ENCODE measurements around the gene PLCL1. TPM values are rescaled to one million over a fixed set of nuclear protein-coding genes. Genes with fewer than 3 reads are reported as not detected.
A peak's percentile ranks its signal among the peaks of the same experiment; 100 is the strongest.

Gene PLCL1
- total and polyA plus RNA-seq, 2 donors (not counting 3 experiments of a cell fraction or from before 2014, with no cell fraction given), result 0.79 to 3.4 TPM

DNA sequence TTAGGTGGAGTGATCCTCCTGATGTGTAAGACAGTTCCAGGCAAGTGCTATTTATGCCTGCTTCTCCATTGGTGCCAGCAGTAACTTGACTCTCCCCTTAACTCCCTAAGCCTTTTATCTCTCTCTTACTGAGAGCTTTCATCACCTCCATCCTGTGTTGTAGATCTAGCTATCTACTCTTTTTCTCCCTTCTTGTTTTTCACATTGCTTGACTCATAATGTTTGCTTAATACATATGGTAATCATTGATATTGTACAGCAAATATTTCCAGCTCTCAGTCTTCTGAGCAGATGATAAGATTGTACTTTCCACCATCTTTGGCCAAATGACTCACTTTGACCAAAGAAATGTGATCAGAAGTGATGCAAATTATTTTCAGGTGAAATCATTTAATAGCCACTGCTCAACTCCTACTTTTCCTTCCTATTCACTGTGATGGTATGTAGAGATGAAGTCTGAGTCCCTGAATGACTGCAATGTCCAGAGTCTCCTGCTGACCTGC, 165.0 kb downstream of the PLCL1 start:
- Histone ChIP-seq H3K9me3 (replicated peaks; ENCODE audit: control insufficient read depth, insufficient read depth, low read length) (no peaks in the 10 kb centered on the region), H3K4me1 (ENCODE audit: control insufficient read depth, extremely low read depth, insufficient read depth, low read length) (peaks cover 9% of the 10 kb centered on the region), H2AFZ (ENCODE audit: low read depth, low read length) (no peak overlapping the region), H3K36me3 (ENCODE audit: control insufficient read depth in 2 of 2, extremely low read depth in 1 of 2, insufficient read depth in 2 of 2, low read length in 2 of 2) (no peaks in the 10 kb centered on the region), H3K9me1 (replicated peaks; ENCODE audit: control insufficient read depth, extremely low read depth, insufficient read depth, low read length) (no peaks in the 10 kb centered on the region), H3K4me3 (replicated peaks in 1 of 3; ENCODE audit: insufficient read depth in 1 of 3, low read depth in 1 of 3, low read length in 3 of 3) (no peak overlapping the region), H3K4me2 (ENCODE audit: insufficient read depth, low read length) (no peak overlapping the region), H4K20me1 (replicated peaks; ENCODE audit: control insufficient read depth, extremely low read depth, insufficient read depth, low read length) (no peaks in the 10 kb centered on the region), H3K27ac (ENCODE audit: insufficient read depth, low read depth, low read length) (no peak overlapping the region), H3K79me2 (ENCODE audit: control insufficient read depth, insufficient read depth, low read length) (no peaks in the 10 kb centered on the region), H3K27me3 (ENCODE audit: control insufficient read depth in 2 of 2, insufficient read depth in 2 of 2, low read length in 2 of 2) (no peaks in the 10 kb centered on the region), H3K9ac (replicated peaks; ENCODE audit: extremely low read depth, insufficient read depth, low read length) (no peak overlapping the region)
- DNase-seq (ENCODE audit: low read depth, low spot score), result peak; percentile 71
- no TSS peak for BruUV-seq (replicated peaks)
- ChIA-PET CTCF (no interaction called here), POLR2A (no interaction called here)
- FAIRE-seq, result no peak
- intact Hi-C loops (cut with micrococcal nuclease), result no loop called here
- no peak for TF ChIP-seq POLR2A (IDR thresholded peaks at IDR 0.05; ENCODE audit: low read depth, low read length)
- TF ChIP-seq JUN (IDR thresholded peaks at IDR 0.05; ENCODE audit: borderline replicate concordance, insufficient read depth, insufficient read length, low read depth), result peak; percentile 15
- TF ChIP-seq GATA2 (IDR thresholded peaks at IDR 0.05; ENCODE audit: insufficient read depth, insufficient read length, low read depth, low read length), result peak; percentile 74
- TF ChIP-seq, protein P1, sequence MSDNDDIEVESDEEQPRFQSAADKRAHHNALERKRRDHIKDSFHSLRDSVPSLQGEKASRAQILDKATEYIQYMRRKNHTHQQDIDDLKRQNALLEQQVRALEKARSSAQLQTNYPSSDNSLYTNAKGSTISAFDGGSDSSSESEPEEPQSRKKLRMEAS (IDR thresholded peaks at IDR 0.05; ENCODE audit: insufficient read depth, insufficient read length), result no peak
- no peak for TF ChIP-seq EZH2 (IDR thresholded peaks at IDR 0.05; ENCODE audit: borderline replicate concordance, low read depth, low read length, severe bottlenecking)
- TF ChIP-seq FOS (IDR thresholded peaks at IDR 0.05; ENCODE audit: borderline replicate concordance, insufficient read depth, low read length), result peak; percentile 37
- no peak for TF ChIP-seq POLR2AphosphoS5 (IDR thresholded peaks at IDR 0.05; ENCODE audit: insufficient read depth, low read depth, low read length)
- TF ChIP-seq MYC (IDR thresholded peaks at IDR 0.05; ENCODE audit: low read depth, low read length), result no peak
- TF ChIP-seq, protein P2, sequence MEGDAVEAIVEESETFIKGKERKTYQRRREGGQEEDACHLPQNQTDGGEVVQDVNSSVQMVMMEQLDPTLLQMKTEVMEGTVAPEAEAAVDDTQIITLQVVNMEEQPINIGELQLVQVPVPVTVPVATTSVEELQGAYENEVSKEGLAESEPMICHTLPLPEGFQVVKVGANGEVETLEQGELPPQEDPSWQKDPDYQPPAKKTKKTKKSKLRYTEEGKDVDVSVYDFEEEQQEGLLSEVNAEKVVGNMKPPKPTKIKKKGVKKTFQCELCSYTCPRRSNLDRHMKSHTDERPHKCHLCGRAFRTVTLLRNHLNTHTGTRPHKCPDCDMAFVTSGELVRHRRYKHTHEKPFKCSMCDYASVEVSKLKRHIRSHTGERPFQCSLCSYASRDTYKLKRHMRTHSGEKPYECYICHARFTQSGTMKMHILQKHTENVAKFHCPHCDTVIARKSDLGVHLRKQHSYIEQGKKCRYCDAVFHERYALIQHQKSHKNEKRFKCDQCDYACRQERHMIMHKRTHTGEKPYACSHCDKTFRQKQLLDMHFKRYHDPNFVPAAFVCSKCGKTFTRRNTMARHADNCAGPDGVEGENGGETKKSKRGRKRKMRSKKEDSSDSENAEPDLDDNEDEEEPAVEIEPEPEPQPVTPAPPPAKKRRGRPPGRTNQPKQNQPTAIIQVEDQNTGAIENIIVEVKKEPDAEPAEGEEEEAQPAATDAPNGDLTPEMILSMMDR (IDR thresholded peaks at IDR 0.05; ENCODE audit: extremely low read depth in 1 of 2, insufficient read depth in 1 of 2, low read depth in 1 of 2, low read length in 2 of 2), result no peak
- dilution Hi-C loops (cut with MboI; ENCODE audit: extremely low pct_ligation_motif_present, low sequenced_read_pairs), result no loop called here
